CD14-positive monocyte (primary cell): ENCODE results near the gene ITK. TPM values are rescaled to one million over a fixed set of nuclear protein-coding genes. Genes with fewer than 3 reads are reported as not detected.

Experiments used
- DNase-seq, 3 donors: peaks; one replicate each; pipeline ENCODE4 v3.0.0-alpha.2; 2011 to 2022
- H2AFZ ChIP-seq: 2 replicates; pipeline ENCODE4 v1.6.0; 2012; ENCODE audit warnings: mild to moderate bottlenecking, low read depth, low read length, inconsistent platforms; ENCODE audit not compliant: insufficient read depth, poor library complexity, severe bottlenecking
- H3K27ac ChIP-seq, 2 donors: 1 replicate in 1 of 2; 2 replicates in 1 of 2; pipeline ENCODE4 v1.5.1; 2012 to 2013; ENCODE audit warnings: low read length in 2 of 2, control low read depth in 1 of 2, inconsistent platforms in 1 of 2, low read depth in 1 of 2, mild to moderate bottlenecking in 1 of 2
- H3K27me3 ChIP-seq, 2 donors: one replicate each; pipeline versions ENCODE4 v1.6.0 to v1.6.1; 2011 to 2013; ENCODE audit warnings: low read length in 2 of 2; ENCODE audit not compliant: control insufficient read depth in 2 of 2, insufficient read depth in 2 of 2
- H3K36me3 ChIP-seq, 2 donors: replicated peaks in 1 of 2; 1 replicate in 1 of 2; 2 replicates in 1 of 2; pipeline versions ENCODE4 v1.5.1 to v1.6.1; 2012 to 2013; ENCODE audit warnings: low read length in 2 of 2, control low read depth in 1 of 2, inconsistent platforms in 1 of 2, mild to moderate bottlenecking in 1 of 2; ENCODE audit not compliant: insufficient read depth in 2 of 2, control insufficient read depth in 1 of 2
- H3K4me1 ChIP-seq, 2 donors: 1 replicate in 1 of 2; 2 replicates in 1 of 2; pipeline versions ENCODE4 v1.5.1 to v1.6.1; 2012 to 2013; ENCODE audit warnings: low read length in 2 of 2, control low read depth in 1 of 2, inconsistent platforms in 1 of 2, mild to moderate bottlenecking in 1 of 2, moderate library complexity in 1 of 2; ENCODE audit not compliant: insufficient read depth in 2 of 2, control insufficient read depth in 1 of 2
- H3K4me2 ChIP-seq: replicated peaks from 2 replicates; pipeline ENCODE3; 2012; ENCODE audit warnings: low read length, moderate library complexity, mild to moderate bottlenecking; ENCODE audit not compliant: poor library complexity, severe bottlenecking; ENCODE audit errors: extremely low read depth
- H3K4me3 ChIP-seq, 3 experiments: fragments of 200-600 bp in 1 of 3; sonication (generic) in 1 of 3; replicated peaks in 1 of 3; 1 replicate in 2 of 3; 2 replicates in 1 of 3; pipeline ENCODE4 v1.5.1; 2011 to 2013; ENCODE audit warnings: low read length in 3 of 3, mild to moderate bottlenecking in 3 of 3, control low read depth in 2 of 3, low read depth in 2 of 3, inconsistent platforms in 1 of 3, moderate library complexity in 1 of 3
- H3K79me2 ChIP-seq: 2 replicates; pipeline ENCODE4 v1.6.0; 2012; ENCODE audit warnings: mild to moderate bottlenecking, control low read depth, inconsistent platforms, low read length, moderate library complexity; ENCODE audit not compliant: insufficient read depth
- H3K9ac ChIP-seq: 2 replicates; pipeline ENCODE4 v1.6.0; 2017; ENCODE audit warnings: low read length, mild to moderate bottlenecking; ENCODE audit not compliant: insufficient read depth, poor library complexity, severe bottlenecking
- H3K9me3 ChIP-seq, 2 donors: replicated peaks in 1 of 2; 1 replicate in 1 of 2; 2 replicates in 1 of 2; pipeline versions ENCODE4 v1.5.1 to v1.6.1; 2012 to 2013; ENCODE audit warnings: low read length in 2 of 2, control low read depth in 1 of 2; ENCODE audit not compliant: control insufficient read depth in 1 of 2, insufficient read depth in 1 of 2
- H4K20me1 ChIP-seq: 2 replicates; pipeline ENCODE4 v1.6.0; 2012; ENCODE audit warnings: mild to moderate bottlenecking, low read length, control low read depth, moderate library complexity; ENCODE audit not compliant: insufficient read depth
- H3K27ac Mint-ChIP-seq, 7 donors: one replicate each; pipeline ENCODE4 v1.8.0; 2020; ENCODE audit warnings: mild to moderate bottlenecking in 7 of 7, mixed read lengths in 7 of 7, moderate library complexity in 6 of 7, inconsistent platforms in 2 of 7
- H3K27me3 Mint-ChIP-seq, 3 donors: one replicate each; pipeline ENCODE4 v1.8.0; 2021 to 2022; ENCODE audit warnings: low read depth in 3 of 3, mild to moderate bottlenecking in 3 of 3, mixed read lengths in 3 of 3, moderate library complexity in 3 of 3, inconsistent platforms in 1 of 3
- H3K36me3 Mint-ChIP-seq, 2 donors: one replicate each; pipeline ENCODE4 v1.8.0; 2020; ENCODE audit warnings: mixed read lengths in 2 of 2, inconsistent platforms in 1 of 2, mild to moderate bottlenecking in 1 of 2
- H3K4me1 Mint-ChIP-seq: one replicate; pipeline ENCODE4 v1.8.0; 2020; ENCODE audit warnings: mild to moderate bottlenecking, mixed read lengths
- H3K4me3 Mint-ChIP-seq, 2 donors: one replicate each; pipeline ENCODE4 v1.8.0; 2020; ENCODE audit warnings: mild to moderate bottlenecking in 2 of 2, mixed read lengths in 2 of 2, moderate library complexity in 1 of 2
- H3K9me3 Mint-ChIP-seq, 7 donors: one replicate each; pipeline ENCODE4 v1.8.0; 2020 to 2022; ENCODE audit warnings: mixed read lengths in 7 of 7, mild to moderate bottlenecking in 6 of 7, moderate library complexity in 6 of 7, inconsistent platforms in 2 of 7
- CTCF ChIP-seq: fragments of 200-600 bp; IDR thresholded peaks from one replicate; pipeline ENCODE4 v1.8.0; 2022; ENCODE audit warnings: antibody characterized with exemption, mild to moderate bottlenecking
- WGBS: methylation state at CpG from one replicate; pipeline ENCODE4 v1.1.5; 2013; ENCODE audit warnings: missing lambda C conversion rate; ENCODE audit not compliant: insufficient coverage; 5-methylcytosine and 5-hydroxymethylcytosine counted together
- intact Hi-C, 2 donors: fragments of 100-400 bp; cut with micrococcal nuclease; formaldehyde crosslinking; loops; one replicate each; pipeline versions ENCODE4 v1.15.0 to v1.15.1; 2023
- polyA plus RNA-seq, 3 donors: library from polyadenylated mRNA; depleted of rRNA in 1 of 3; unstranded in 2 of 3; stranded (reverse) in 1 of 3; fragments of 300-500 nt in 2 of 3; fragments of >200 nt in 1 of 3; fragmentation: Illumina TruSeq in 2 of 3; gene quantifications; 1 replicate in 2 of 3; 2 replicates in 1 of 3; pipeline ENCODE4 v1.2.3, GENCODE V29; 2012 to 2021

Gene ITK
- polyA plus RNA-seq, 3 donors = 0.03 to 0.60 (median 0.39) TPM

GRCh38 chr5:157258450-157258849, 77.8 kb downstream of the ITK start:
- H3K36me3 Mint-ChIP-seq = no peaks in the 10 kb centered on the region
- H3K27ac ChIP-seq = no peak overlapping the region
- H3K79me2 ChIP-seq = no peaks in the 10 kb centered on the region
- H3K4me1 Mint-ChIP-seq = peaks cover 8% of the 10 kb centered on the region
- H3K4me2 ChIP-seq = no peak overlapping the region
- no peaks in the 10 kb centered on the region for H3K9me3 ChIP-seq
- H3K27me3 Mint-ChIP-seq = peaks cover 0 to 2% (median 1%) of the 10 kb centered on the region in 3 donors
- no peak overlapping the region for H3K9ac ChIP-seq
- peaks cover 0 to 4% (median 0%) of the 10 kb centered on the region in 7 donors for H3K9me3 Mint-ChIP-seq
- H3K27ac Mint-ChIP-seq = no peak overlapping the region
- no peak for DNase-seq
- H3K4me3 Mint-ChIP-seq = no peak overlapping the region
- no peaks in the 10 kb centered on the region for H3K36me3 ChIP-seq
- H3K4me1 ChIP-seq = peaks cover 1 to 7% of the 10 kb centered on the region in 2 donors
- TF ChIP-seq CTCF = no peak
- intact Hi-C loops = loop anchor here in 1 of 2 donors (10.0 kb wide), 1 partner anchor 114 kb away; the partner anchor contains the start of gene MED7
- no peaks in the 10 kb centered on the region for H4K20me1 ChIP-seq
- H3K4me3 ChIP-seq = no peak overlapping the region
- H2AFZ ChIP-seq = no peak overlapping the region
- no CpG with 5 or more reads among the region's 6 CpGs for WGBS
- H3K27me3 ChIP-seq = no peaks in the 10 kb centered on the region

GRCh38 chr5:157259699-157260098, 79.1 kb downstream of the ITK start:
- Histone ChIP-seq H3K9ac (no peak overlapping the region), H3K9me3 (no peaks in the 10 kb centered on the region), H3K36me3 (no peaks in the 10 kb centered on the region), H3K4me1 (peaks cover 6 to 11% of the 10 kb centered on the region in 2 donors), H3K79me2 (no peaks in the 10 kb centered on the region), H3K27me3 (no peaks in the 10 kb centered on the region), H4K20me1 (no peaks in the 10 kb centered on the region), H3K4me3 (no peak overlapping the region), H3K4me2 (no peak overlapping the region), H3K27ac (no peak overlapping the region), H2AFZ (no peak overlapping the region)
- 83% methylated on average over 2 of the region's 4 CpGs for WGBS
- no peak for TF ChIP-seq CTCF
- H3K36me3 Mint-ChIP-seq = no peaks in the 10 kb centered on the region
- H3K27ac Mint-ChIP-seq = no peak overlapping the region
- intact Hi-C loops = loop anchor here in 1 of 2 donors (10.0 kb wide), 1 partner anchor 115 kb away; the partner anchor contains the start of gene MED7
- H3K9me3 Mint-ChIP-seq = peaks cover 0 to 4% (median 0%) of the 10 kb centered on the region in 7 donors
- H3K4me1 Mint-ChIP-seq = peaks cover 10% of the 10 kb centered on the region
- no peak overlapping the region for H3K4me3 Mint-ChIP-seq
- DNase-seq = no peak
- peaks cover under 1 to 2% (median 1%) of the 10 kb centered on the region in 3 donors for H3K27me3 Mint-ChIP-seq
